HG02588 (cell line): ENCODE results near the gene TTC16.

Experiments used
- ATAC-seq: cut with Tn5 transposase; IDR thresholded peaks from one replicate; pipeline ENCODE4 v1.9.1; 2021; ENCODE audit warnings: mild to moderate bottlenecking, moderate library complexity; ENCODE audit not compliant: unreplicated experiment

Gene TTC16

DNA sequence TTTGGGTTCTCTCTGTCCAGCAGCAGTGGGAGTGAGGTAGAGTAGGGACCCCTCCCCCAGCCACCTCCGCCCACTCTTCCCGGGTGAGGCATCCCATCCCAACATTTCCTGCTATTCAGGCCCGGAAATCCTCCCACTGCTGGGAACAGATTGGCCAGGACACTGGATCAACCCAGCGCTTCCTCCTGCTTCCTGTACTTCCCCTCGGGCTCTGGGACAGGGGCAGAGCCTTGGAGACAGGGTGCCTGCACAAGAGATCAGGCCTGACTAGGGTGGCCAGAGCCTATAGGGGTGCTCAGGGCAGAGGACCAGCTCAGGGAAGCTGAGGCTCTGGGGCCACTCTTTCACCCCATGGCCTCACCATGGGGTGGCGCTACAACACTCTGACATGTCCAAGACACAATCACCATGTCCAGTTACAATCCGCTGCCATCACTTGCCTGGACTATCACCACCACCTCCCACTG lies 48.1 kb downstream of the TTC16 start:
- ATAC-seq = no peak

DNA sequence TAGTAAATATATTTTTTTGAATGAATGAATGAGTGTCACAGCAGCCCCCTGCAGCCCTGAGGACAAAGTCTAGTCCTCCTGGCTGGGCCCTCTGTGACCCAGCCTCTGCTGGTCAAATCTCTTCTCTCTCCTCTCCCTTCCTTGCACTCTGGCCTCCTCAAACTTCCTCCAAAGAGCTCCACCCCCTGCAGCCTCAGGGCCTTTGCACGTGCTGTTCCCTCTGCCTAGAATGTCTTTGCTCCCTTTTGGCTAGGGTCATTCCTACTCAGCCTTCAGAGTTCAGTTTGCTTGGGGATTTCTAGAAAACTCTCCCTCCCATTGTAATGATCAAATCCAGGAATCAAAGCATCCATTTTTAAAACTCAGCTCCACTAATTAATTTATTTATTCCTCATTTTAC lies 49.5 kb downstream of the TTC16 start:
- no peak for ATAC-seq

DNA sequence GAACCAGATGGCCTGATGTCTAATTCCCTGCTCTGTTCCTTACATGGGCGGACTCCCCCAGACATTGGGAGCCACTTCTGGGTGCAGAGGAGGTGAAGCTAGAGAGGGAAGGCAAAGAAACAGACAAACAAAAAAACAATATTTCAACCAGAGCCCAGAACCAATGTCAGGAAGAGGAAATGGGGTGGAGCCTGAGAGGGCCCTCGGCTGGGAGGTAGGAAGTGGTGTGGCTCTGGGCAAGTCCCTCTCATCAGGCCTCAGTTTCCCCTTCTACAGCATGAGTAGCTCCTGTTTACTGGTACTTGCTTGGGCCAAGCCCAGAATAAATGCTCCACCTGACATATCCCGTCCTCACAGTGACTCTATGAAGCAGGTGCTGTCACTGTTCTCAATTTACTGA lies 51.5 kb downstream of the TTC16 start:
- no peak for ATAC-seq

DNA sequence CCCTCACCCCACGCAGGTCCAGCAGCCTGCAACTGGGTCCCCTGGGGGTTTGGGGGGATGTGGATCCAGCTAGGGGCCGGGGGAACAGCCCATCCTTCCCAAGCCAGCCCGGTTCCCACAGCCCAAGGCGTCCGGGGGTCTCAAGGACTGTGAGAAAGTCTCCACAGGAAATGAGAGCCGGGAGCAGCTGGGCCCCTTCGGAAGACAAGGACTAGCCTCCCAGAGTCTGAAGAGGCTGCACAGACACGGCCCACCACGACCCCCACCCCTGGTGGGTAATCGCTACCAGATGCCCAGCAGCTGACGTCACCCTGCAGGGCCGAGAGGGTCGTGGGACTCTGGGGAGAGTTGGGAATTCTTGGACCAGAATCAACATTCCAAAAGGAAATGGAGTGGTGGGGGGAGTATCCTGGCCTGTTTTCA lies 52.0 kb downstream of the TTC16 start:
- no peak for ATAC-seq

DNA sequence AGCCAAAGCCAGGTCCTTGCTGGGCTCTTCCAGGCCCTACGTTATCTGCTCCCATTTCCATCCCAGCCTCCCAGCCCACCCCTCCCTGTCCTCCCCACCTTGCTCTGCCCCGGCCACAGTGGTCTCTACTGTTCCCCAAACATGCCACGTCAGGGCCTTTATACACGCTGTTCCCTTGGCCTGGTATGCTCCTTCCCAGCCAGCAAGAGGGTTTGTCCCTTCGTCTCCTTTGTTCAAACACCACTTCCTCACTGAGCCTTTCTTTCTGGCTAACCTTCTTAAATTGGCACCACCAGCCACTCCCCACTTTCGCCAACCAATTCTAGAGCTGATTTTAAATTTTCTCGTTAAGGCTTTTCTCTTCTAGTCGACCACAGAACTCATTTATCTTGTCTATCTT lies 52.8 kb downstream of the TTC16 start:
- no peak for ATAC-seq

DNA sequence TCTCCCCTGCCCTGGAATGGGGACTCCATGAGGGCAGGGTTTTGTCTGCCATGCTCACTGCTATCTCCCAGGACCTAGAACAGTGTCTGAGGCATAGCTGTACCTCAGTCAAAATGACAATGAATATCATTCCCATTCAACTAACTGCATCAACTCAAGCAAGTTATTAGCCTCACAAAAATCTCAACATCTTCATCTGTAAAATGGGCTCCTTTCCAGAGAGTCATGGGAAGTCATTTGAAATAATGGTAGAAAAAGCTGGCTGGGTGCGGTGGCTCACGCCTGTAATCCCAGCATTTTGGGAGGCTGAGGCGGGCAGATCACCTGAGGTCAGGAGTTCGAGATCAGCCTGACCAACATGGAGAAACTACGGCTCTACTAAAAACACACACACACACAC lies 53.2 kb downstream of the TTC16 start:
- no peak for ATAC-seq

DNA sequence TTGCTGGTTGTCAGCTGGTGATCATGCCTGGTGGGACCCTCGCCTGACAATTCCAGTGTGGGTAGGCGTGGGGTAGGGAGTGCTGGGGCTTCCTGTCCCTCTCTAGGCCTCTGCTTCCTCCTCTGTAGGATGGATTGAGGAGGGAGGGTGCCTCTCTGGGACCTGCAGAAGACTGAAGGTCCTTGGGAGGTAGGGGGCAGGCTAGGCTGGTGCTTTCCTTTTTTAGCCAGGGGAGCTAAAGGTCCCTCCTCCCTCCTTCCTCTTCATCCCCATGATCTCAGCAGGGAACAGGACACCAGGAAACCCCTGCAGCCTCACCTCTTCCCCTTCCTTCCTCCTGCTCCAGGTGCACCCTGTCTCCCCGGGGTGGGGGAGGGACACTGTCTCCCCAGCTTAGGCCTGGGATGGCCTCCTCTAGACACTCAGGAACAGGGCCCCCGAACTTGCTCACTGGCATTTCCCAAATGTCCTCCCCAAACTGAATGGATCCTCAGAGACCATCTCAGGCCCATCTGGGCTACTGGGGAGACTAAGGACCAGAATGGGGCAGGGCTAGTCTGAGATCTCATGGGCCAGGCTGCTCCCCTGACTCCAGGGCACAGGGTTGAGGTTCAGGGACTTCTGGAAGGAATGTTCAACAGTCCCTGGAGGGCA lies 54.2 kb downstream of the TTC16 start:
- ATAC-seq = no peak

DNA sequence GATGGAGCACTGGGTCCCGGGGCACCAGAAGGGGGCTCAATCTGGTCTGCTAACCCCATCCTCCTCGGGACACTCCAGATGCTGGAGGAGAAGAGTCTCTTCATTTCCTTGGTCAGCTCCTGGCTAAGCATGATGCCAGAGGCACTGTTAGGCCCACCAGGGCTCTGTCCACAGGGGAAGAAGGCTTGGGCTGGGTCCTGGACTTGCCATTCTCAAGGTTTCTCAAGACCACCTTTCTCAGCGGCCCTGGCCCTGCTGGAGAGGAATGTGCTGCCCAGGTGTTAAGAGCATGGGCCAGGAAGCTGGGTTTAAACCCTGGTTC lies 54.7 kb downstream of the TTC16 start:
- no peak for ATAC-seq

DNA sequence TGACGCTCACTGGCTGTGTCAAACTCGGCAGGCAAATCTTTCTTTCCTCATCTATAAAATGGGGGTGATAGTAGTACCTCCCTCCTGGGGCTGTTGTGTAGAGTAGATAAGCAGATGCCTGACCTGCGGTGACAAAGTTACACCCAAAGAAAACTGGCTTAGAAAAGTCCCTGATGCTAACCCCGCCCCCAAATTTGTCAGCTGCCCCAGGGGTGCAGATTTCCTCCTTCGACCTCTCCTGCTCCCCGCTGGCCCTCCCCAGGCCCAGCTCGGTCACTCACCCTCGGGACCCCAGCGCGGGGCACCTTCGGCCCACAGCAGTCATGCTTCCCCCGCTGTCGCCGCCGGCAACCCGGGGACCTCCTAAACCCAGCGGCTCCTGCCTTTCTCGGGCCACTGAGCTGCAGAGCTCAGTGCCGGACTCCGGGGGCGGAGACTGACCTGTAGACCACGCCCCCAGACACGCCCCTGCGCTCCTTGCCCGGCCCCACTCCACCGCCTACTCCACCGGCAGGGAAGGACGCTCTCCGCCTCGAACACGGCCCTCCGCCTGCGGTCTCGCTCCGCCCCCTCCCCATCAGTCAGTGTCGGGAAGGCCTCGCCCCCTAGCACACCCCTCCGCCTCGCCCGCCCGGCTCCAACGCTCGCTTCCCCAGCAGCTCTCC lies 55.2 kb downstream of the TTC16 start:
- ATAC-seq = peak; percentile 85

DNA sequence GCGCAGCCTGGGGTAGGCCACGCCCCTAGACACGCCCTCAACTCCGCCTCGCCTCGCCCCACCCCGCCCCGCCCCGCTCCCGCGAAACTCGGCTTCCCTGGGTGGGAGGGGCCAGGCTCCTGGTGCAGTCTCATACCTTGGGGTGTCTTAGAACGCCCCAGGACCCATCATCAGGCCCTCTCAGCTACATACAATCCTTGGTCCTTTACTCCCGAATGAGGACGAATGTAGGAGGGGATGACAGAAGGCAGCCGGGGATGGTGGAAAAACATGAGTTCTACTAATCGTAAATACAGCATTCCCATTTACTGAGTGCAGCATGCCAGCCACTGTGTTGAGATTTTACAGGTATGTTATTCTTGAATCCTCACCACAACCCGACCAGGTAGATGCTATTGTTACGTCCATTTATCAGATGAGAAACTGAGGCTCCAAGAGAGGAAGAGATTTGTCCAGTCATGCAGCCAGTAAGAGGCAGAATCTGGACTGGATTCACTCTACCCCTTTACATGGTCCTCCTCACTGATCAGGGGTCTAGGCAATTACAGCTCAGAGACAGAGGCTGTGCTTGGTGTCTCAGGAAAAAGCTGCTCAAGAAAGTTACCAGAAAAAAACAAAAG lies 55.8 kb downstream of the TTC16 start:
- ATAC-seq = no peak

DNA sequence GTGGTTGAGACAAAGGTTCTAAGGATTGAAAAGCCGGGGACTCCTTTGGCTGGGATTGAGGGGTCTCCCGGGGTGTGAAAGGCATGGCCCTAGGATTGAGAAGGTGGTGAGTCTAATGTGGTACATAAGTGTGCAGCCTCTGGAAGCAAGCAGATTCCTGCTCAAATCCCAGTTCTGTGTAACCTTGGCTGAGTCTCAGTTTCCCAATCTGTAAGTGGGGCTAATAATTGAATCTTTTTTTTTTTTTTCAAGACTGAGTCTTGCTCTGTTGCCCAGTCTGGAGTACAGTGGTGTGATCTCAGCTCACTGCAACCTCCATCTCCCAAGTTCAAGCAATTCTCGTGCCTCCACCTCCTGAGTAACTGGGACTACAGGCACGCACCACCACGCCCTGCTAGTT lies 56.7 kb downstream of the TTC16 start:
- ATAC-seq = no peak

DNA sequence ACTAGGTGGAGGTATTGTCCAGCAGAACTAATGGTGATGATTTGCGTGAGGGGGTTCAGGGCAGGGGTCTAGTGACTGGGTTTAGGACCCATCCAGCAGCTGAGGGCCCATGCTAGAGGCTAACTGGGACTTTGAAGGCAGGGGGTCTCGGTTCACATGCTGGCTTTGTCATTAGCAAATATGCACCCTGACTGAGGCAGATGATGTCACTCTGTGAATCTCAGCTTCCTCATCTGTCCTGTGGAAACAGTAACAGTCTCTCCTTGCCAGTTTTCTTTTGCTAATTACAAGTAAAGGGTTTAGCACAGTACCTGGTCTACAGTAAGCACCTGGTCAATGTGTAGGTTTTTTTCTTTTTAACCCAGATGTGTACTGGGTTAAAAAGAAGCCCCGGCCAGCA lies 57.4 kb downstream of the TTC16 start:
- no peak for ATAC-seq

DNA sequence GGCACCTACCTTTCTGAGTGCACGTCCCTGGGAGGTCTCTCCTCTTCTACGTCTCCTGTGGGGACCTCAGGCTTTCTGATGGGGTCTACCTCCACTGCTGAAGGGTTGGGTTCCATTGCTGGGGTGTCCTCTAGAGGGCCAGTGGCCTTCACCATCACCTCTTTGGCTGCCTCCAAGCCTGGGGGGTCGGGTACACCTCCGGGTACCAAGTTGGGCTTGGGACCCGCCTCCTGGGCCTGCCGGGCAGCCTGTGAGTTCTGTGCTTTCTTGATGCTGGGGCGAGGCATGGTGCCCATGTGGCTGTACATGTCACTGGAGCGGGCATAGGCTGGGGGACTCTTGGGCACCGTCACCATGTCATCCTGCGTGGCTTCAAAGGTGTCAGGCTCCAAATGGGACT lies 58.1 kb downstream of the TTC16 start:
- ATAC-seq = no peak

DNA sequence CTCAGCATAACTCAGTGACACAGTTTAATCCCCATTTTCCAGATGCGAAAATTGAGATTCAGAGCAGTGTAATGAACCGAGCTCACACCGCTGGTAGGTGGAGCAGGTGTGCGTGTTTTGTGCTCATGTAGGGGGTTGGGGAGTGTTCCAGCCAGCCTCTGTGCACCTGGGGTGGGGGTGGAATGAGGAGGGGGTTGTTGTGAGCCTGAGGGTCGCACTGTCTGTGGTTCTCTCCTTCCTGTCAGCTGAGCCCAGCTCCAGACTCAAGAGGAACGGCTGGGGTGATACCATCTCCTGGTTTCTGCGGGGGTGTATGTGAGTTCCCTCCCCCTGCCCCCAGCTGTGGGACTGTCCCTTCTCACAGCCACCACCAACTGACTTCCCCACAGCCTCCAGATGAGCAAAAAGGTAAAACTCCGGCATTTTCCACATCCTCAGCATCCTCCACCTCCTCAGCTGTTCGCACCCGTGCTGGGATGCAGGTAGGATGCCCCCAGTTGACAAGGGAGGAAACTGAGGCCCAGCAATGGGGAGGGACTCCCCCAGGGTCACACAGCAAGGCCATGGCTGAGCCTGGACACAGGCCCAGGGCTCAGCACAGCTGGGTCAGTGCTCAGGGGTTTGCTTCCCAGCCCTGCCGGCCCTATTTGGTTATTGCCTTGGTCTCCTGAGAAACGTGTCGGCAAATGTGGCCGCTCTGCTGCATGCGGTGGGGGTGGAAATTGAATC lies 60.5 kb downstream of the TTC16 start:
- no peak for ATAC-seq

DNA sequence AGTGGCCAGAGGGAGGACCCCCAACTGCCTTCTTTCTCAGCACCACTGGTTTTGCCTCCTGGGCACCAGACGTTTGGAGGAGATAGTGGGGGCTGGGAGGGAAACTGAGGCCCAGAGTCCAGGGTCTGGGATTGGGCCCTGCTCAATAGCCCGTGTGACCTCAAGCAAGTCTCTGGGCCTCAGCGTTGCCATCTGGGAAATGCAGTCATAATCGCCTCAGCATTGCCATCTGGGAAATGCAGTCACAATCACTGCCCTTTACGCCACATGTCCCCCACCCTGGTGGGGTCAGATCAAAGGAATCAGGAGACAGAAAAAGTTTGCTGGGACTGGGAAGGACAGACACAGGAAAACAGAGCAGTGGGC lies 61.0 kb downstream of the TTC16 start:
- ATAC-seq = no peak

DNA sequence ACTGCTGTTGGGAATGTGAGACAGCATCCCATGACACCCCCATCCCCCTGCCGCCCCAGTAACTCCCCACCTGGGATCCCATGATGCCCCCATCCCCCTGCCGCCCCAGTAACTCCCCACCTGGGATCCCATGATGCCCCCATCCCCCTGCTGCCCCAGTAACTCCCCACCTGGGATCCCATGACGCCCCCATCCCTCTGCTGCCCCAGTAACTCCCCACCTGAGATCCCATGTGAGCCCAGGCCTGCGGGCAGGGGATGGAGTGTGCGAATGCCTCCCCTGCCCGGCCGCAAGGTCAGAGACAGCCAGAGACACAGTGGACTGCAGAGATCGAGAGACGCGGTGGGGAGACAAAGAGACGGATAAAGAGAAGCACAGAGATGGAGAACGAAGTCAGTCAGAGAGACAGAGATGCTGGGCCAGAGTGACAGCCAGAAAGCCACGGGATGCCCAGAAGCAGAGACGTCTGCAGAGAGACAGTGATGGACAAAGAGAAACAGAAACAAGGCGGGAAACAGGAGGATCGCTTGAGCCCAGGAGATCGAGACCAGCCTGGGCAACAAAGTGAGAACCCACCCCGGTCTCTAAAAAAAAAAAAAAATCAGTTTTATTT lies 61.6 kb downstream of the TTC16 start:
- ATAC-seq = no peak

DNA sequence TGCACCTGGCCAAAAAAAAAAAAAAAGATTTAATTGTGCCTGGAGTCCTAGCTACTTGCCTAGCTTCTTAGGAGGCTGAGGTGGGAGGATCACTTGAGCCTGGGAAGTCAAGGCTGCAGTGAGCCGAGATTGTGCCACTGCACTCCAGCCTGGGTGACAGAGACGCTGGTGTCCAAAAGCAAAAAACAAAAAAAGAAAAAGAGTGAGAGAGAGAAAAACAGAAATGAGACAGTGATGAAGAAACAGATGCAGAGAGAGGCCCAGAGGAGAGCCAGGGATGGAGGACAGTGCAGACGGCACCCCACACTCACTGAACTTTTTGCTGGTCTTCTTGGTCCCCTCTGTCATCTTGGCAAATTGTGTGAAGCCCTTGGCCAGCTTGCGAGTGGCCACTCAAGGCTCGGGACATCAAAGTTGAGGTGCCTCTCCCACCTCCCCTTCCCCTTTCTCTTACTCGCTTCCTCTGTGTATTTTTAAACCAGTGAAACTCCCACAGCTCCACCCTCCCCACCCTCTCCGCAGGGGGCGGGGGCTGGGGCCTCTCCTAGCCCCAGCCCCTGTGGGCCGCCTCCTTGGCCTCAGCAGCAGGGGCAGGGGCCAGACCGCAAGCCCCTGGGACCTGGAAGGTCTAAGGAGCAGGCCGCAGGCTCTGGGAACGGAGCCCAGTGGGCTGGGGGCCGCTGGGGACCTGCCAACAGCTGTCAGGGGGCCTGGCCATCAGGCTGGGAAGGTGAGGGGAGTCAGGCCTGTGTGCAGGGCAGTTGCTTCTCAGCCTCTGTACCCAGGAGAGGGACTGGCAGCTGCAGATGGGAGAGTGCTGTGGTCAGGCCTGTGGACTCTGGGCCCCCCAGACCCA lies 62.6 kb downstream of the TTC16 start, which contains the start of gene SH2D3C:
TSS of gene SH2D3C (minus strand) at position 387 of the 856 bp plus-strand sequence. CDS start at position 348, 39 bp downstream.
- ATAC-seq = peak; percentile 28

DNA sequence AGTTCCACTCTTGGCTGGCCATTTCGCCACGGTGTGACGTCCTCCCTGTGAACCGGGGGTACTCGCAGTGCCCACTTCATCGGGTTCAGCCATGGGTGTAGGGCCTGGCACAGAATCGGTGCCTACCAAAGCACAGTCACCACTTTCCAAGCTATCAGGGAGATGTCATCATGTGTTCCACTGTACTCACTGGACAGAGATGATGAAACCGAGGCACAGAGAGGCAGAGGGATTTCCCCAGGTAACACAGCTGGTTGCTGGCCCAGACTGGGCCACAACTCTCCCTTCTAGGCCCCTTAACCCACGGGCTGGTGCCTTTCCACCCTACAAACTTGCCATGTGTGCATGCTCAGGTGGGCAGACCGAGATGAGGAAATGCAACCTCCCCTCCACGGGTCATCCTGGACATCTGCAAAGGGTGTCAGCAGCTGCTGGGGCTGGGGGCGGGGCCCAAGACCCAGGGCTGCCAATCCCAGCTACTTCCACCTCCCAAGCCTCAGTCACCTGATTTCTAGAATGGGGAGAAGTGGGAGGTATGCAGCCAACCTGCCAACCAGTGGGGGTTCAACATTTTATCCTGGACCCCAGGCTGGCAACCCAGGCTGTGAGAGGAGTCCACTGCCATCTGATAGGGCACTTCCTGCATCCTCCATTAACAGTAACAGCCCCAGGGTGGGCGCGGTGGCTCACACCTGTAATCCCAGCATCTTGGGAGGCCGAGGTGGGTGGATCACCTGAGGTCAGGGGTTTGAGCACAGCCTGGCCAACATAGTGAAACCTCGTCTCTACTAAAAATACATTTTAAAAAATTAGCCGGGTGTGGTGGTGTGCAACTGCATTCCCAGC lies 63.5 kb downstream of the TTC16 start:
- ATAC-seq = peak; percentile 44

DNA sequence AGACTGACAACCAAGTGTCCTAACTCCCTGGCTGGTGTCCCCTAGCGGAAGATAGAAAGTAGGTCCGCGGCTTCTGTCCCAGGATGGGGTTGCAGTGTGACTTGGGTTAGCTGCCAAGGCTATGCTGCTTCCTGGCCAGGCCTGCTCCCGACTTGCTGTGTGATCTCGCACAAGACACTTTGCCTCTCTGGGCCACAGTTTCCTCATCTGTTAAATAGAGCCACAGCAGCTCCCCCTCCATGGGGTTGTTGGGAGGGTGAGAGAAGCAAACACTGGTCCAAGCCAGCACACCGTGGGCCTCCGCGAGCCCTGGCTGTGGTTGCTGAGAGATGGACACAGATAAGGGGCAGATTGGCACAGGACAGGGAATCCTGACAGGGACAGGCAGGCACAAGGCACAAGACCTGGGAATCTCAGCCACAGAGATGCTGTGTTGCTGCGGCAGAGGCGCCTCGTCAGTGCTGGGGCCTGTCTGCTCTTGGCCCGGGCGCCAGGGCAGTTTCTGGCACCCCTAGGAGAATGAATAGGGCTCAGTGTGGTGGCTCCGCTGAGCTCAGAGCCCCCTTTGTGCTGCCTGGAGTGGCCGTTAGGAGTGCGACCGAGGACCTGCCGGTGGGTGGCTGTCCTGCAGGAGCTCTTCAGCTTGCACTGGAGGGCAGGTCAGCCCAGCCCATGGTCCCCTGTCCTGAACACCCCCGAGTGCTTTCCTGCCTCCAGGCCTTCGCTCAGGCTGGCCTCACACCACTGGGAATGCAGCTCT lies 64.4 kb downstream of the TTC16 start:
- no peak for ATAC-seq
